Smooth muscle cell (in vitro differentiated cells): Measurements from ENCODE around the gene APLN. TPM values are rescaled to one million over a fixed set of nuclear protein-coding genes. Genes with fewer than 3 reads are reported as not detected.

Experiments
- DNase-seq: peaks from one replicate; lab custom pipeline; 2025; ENCODE audit not compliant: unreplicated experiment; lab: John Stamatoyannopoulos, UW
- H2AFZ ChIP-seq: fragments of 200-600 bp; sonication (generic); 2 replicates; pipeline ENCODE4 v1.6.0; 2016; ENCODE audit warnings: antibody characterized with exemption, low read depth, mild to moderate bottlenecking
- H3F3A ChIP-seq: fragments of 200-600 bp; sonication (generic); 2 replicates; pipeline ENCODE4 v1.6.0; 2017; ENCODE audit warnings: antibody characterized with exemption, low read depth
- H3K27ac ChIP-seq: fragments of 200-600 bp; sonication (generic); 2 replicates; pipeline ENCODE4 v1.5.1; 2016; ENCODE audit warnings: low read depth, mild to moderate bottlenecking
- H3K27me3 ChIP-seq: fragments of 200-600 bp; sonication (generic); 2 replicates; pipeline ENCODE4 v1.6.1; 2016; ENCODE audit warnings: low read depth, mild to moderate bottlenecking
- H3K36me3 ChIP-seq: fragments of 200-600 bp; sonication (generic); 2 replicates; pipeline ENCODE4 v1.5.1; 2016; ENCODE audit warnings: low read depth
- H3K4me1 ChIP-seq: fragments of 200-600 bp; sonication (generic); 2 replicates; pipeline ENCODE4 v1.5.1; 2016; ENCODE audit warnings: low read depth
- H3K4me2 ChIP-seq: fragments of 200-600 bp; sonication (generic); 2 replicates; pipeline ENCODE4 v1.6.0; 2016; ENCODE audit warnings: mild to moderate bottlenecking
- H3K4me3 ChIP-seq: fragments of 200-600 bp; sonication (generic); 2 replicates; pipeline ENCODE4 v1.5.1; 2016; ENCODE audit warnings: mild to moderate bottlenecking
- H3K79me2 ChIP-seq: fragments of 200-600 bp; sonication (generic); 2 replicates; pipeline ENCODE4 v1.6.0; 2016; ENCODE audit warnings: low read depth, mild to moderate bottlenecking
- H3K9ac ChIP-seq: fragments of 200-600 bp; sonication (generic); 2 replicates; pipeline ENCODE4 v1.6.0; 2016; ENCODE audit warnings: low read depth
- H3K9me3 ChIP-seq: fragments of 200-600 bp; sonication (generic); replicated peaks from 2 replicates; pipeline ENCODE4 v1.5.1; 2016; ENCODE audit warnings: low read depth
- H4K20me1 ChIP-seq: fragments of 200-600 bp; sonication (generic); 2 replicates; pipeline ENCODE4 v1.6.0; 2016; ENCODE audit warnings: low read depth
- CTCF ChIP-seq: fragments of 200-600 bp; sonication (generic); IDR thresholded peaks from 2 replicates; pipeline ENCODE4 v1.5.1; 2017; ENCODE audit warnings: borderline replicate concordance, mild to moderate bottlenecking, antibody characterized with exemption; ENCODE audit not compliant: insufficient read depth, poor library complexity, severe bottlenecking
- WGBS: methylation state at CpG from one replicate; pipeline ENCODE4 v1.1.7; 2016; ENCODE audit warnings: low lambda C conversion rate; 5-methylcytosine and 5-hydroxymethylcytosine counted together
- polyA plus RNA-seq: library from polyadenylated mRNA; unstranded; fragments of >200 nt; fragmentation: Nextera tagmentation; extraction: Ambion mirVana; gene quantifications from 2 replicates; pipeline ENCODE4 v1.2.1, GENCODE V29; 2016
- total RNA-seq: library from RNA; depleted of rRNA; stranded (reverse); fragments of >200 nt; gene quantifications from 2 replicates; pipeline ENCODE4 v1.2.3, GENCODE V29; 2014

APLN gene
- total and polyA plus RNA-seq, 2 experiments from 2014 or later = 0.04 to 0.78 TPM

- H2AFZ ChIP-seq = no peak overlapping the region
- no peaks in the 10 kb centered on the region for H3K27me3 ChIP-seq
- no peaks in the 10 kb centered on the region for H3K79me2 ChIP-seq
- H3K4me1 ChIP-seq = no peaks in the 10 kb centered on the region
- H3K36me3 ChIP-seq = no peaks in the 10 kb centered on the region
- H3K4me2 ChIP-seq = no peak overlapping the region
- H3F3A ChIP-seq = no peaks in the 10 kb centered on the region
- H3K4me3 ChIP-seq = no peak overlapping the region
- 23% methylated on average over 7 of the region's 7 CpGs for WGBS
- no peaks in the 10 kb centered on the region for H3K9me3 ChIP-seq
- no peaks in the 10 kb centered on the region for H4K20me1 ChIP-seq
- peak overlapping the region; percentile 32 for H3K27ac ChIP-seq
- DNase-seq = no peak
- no peak for TF ChIP-seq CTCF
- H3K9ac ChIP-seq = no peak overlapping the region
Measured at GRCh38 chrX:129665916-129666644, 11.3 kb upstream of the APLN start.

GRCh38 chrX:129663171-129663570 lies 8.4 kb upstream of the APLN start:
- H3K9me3 ChIP-seq = no peaks in the 10 kb centered on the region
- H3F3A ChIP-seq = no peaks in the 10 kb centered on the region
- H3K4me1 ChIP-seq = no peaks in the 10 kb centered on the region
- no peak overlapping the region for H3K4me3 ChIP-seq
- no peaks in the 10 kb centered on the region for H3K36me3 ChIP-seq
- WGBS = 53% methylated on average over 3 of the region's 3 CpGs
- no peak overlapping the region for H3K27ac ChIP-seq
- no peak for TF ChIP-seq CTCF
- H2AFZ ChIP-seq = no peak overlapping the region
- H3K4me2 ChIP-seq = no peak overlapping the region
- no peak for DNase-seq
- H3K27me3 ChIP-seq = no peaks in the 10 kb centered on the region
- no peak overlapping the region for H3K9ac ChIP-seq
- no peaks in the 10 kb centered on the region for H4K20me1 ChIP-seq
- no peaks in the 10 kb centered on the region for H3K79me2 ChIP-seq

- H3K27ac ChIP-seq = no peak overlapping the region
- H3K4me2 ChIP-seq = no peak overlapping the region
- H2AFZ ChIP-seq = no peak overlapping the region
- H3K9ac ChIP-seq = no peak overlapping the region
- no peaks in the 10 kb centered on the region for H3K4me1 ChIP-seq
- no peak for DNase-seq
- no peaks in the 10 kb centered on the region for H3K36me3 ChIP-seq
- no peaks in the 10 kb centered on the region for H4K20me1 ChIP-seq
- H3K27me3 ChIP-seq = no peaks in the 10 kb centered on the region
- H3K4me3 ChIP-seq = no peak overlapping the region
- WGBS = 80% methylated on average over 1 of the region's 1 CpG
- TF ChIP-seq CTCF = no peak
- no peaks in the 10 kb centered on the region for H3F3A ChIP-seq
- no peaks in the 10 kb centered on the region for H3K9me3 ChIP-seq
- no peaks in the 10 kb centered on the region for H3K79me2 ChIP-seq
Measured at GRCh38 chrX:129661369-129661768, 6.6 kb upstream of the APLN start.

- TF ChIP-seq CTCF = no peak
- H3K27ac ChIP-seq = no peak overlapping the region
- no peak overlapping the region for H3K9ac ChIP-seq
- no peaks in the 10 kb centered on the region for H3K27me3 ChIP-seq
- H4K20me1 ChIP-seq = no peaks in the 10 kb centered on the region
- H3K36me3 ChIP-seq = no peaks in the 10 kb centered on the region
- no peaks in the 10 kb centered on the region for H3F3A ChIP-seq
- H3K4me2 ChIP-seq = no peak overlapping the region
- DNase-seq = no peak
- no peaks in the 10 kb centered on the region for H3K79me2 ChIP-seq
- H2AFZ ChIP-seq = no peak overlapping the region
- H3K9me3 ChIP-seq = no peaks in the 10 kb centered on the region
- no peak overlapping the region for H3K4me3 ChIP-seq
- 80% methylated on average over 5 of the region's 5 CpGs for WGBS
- no peaks in the 10 kb centered on the region for H3K4me1 ChIP-seq
Measured at GRCh38 chrX:129659861-129660260, 5.1 kb upstream of the APLN start.
